GM12872 (cell line): ENCODE results near the gene ALDH2.
A peak's percentile ranks its signal among the peaks of the same experiment; 100 is the strongest.

Source experiments
- CTCF ChIP-seq: IDR thresholded peaks from 3 replicates; pipeline ENCODE4 v1.5.1; 2011; ENCODE audit warnings: low read depth, mild to moderate bottlenecking, low read length, moderate library complexity; ENCODE audit not compliant: insufficient read depth

ALDH2 gene

GRCh38 chr12:111816065-111816615 lies 49.4 kb downstream of the ALDH2 start:
- no peak for TF ChIP-seq CTCF

DNA sequence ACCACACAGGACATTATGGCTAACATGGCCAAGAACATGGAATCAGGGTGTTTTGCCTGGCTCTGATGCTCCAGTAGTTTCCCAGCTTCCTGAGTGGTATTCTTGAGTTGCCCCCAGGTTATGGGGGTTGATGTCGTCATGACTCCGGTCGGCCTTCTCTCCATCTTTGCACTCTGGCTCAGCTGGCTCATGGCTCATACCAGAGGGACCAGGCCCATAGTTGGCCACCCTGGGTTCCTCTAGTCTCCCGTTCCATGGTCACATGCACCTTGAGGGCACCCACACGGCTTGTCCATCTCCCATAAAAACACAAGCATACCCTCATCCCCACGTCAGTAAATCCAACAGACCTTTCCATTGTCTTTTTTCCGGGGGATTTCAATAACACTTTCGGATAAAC lies 51.6 kb downstream of the ALDH2 start:
- TF ChIP-seq CTCF, result no peak

DNA sequence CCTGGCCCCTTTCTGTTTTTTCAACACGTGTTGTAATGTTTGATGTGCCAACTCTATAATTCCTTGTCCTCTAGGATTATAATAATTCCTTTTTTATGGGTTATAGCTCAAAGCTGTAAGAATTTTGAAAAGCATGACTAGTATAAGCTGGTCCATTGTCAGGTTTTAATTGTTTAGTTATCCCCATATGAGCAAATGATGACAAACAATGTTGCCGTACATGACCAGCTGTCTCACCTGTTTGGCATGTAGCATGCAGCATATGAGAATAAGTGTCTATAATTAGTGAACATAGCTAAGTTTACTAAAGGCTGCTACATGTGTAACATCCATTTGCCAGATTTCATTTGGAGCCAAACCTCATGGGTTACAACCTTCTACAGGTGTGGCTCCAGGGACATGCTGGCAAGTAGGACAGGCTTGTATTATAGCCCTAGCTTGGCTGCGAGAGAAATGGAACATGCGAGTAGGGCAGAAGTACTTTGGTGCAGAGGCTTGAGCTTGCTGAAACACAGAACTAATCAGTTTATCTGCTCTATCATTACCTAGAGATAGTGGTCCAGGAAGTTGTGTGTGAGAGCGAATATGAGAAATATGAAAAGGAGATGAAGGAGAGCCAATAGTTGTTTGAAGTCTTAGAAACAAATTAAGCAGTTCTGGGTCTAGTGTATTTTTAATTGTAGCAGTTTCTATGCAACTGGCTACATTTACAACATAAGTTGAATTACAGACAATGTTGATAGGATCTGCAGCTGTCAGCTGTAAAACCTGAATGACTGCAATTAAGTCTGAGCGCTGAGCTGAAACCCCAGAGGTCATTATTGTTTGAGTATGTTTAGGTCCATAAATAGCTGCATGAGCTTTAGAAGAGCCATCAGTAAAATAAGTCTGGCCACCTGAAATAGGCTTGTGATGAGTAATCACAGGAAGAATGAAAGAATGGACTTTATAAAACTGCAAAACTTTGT lies 52.7 kb downstream of the ALDH2 start:
- no peak for TF ChIP-seq CTCF

DNA sequence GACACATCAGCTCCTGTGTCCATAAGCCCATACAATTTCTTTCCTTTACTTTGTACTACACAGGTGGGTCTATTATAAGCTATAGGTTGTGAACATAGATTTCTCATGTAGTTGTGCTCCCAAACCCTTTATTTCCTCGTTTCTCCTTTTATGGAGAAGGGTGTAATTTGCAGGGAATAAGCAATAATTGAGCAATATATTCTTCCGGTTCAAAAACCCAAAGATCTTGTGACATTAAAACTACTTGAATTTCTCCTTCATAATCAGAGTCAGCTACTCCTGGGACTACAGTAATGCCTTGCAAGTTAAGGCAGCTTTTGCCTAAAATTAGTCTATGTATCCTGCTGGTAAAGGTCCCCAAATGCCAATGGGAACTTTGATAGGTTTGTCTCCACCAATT lies 56.2 kb downstream of the ALDH2 start:
- no peak for TF ChIP-seq CTCF

DNA sequence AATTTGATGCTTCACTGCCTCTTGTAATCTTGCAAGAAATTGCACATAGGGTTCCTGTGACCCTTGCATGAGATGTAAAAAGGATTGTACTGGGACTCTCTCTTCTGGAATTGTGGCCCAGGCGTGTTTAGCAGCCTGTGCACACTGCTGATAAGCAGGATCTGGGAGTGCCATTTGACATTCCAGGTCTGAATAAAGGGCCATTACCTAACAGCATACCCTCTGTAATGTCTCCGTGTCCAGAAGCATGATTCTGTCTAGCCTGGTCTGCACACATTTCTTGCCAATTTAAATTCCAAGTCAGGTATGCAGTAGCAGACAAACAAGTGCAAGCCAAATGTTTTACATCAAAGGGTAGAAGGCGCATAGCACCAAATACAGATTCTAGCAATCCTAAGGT lies 57.2 kb downstream of the ALDH2 start:
- TF ChIP-seq CTCF, result no peak

DNA sequence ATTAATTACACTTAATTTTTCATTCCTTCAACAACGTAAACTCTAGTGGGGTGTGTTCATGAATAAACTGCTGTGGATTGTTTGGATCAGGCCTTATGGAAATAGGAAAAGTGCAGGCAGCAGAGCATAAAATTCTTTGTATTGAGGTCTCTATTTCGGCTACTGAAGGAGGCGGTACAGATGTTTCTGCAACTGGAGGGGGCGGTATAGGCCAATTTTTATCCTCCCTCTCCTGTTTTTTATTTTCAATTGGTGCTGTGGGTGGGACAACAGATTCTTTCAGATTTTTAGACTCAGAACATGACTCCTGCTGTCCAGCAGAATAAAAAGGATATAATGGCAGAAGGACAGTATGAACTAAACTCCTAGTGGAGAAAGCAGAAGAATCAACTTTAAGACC lies 57.6 kb downstream of the ALDH2 start:
- peak; percentile 23; the same call in 1 of the 3 replicates for TF ChIP-seq CTCF

DNA sequence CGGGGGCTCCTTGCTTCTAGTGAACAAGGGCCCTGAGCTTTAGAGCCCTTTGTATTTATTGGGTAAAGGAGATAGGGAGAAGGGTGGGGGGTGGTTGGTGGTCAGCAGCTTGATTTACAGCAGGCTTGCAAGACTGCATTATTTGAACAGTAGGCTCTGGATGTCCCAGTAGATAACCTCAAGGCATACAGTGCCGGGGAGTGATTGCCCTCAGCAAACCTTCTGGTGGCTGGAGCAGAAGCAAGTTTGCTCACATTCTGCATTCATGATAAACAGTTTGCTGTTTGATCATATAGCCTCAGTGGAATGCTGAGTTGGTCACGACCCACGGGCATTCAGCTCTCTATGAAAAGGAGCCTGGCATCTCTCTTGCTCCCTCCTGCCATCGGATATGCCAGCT lies 58.8 kb downstream of the ALDH2 start:
- no peak for TF ChIP-seq CTCF
